MM.1S (cell line): ENCODE data around the gene SLC35F1.

ENCODE experiments used
- CTCF ChIP-seq: fragments of 300-600 bp; sonication (generic); IDR thresholded peaks from 2 replicates; pipeline ENCODE4 v1.5.1; 2016; ENCODE audit warnings: antibody characterized with exemption, low read length, mixed read lengths
- EZH2 ChIP-seq: fragments of 300-600 bp; sonication (generic); optimal IDR thresholded peaks from 2 replicates; pipeline ENCODE3; 2017; ENCODE audit warnings: low read depth, mild to moderate bottlenecking, antibody characterized with exemption, low read length, mixed read lengths
- EZH2phosphoT487 ChIP-seq: fragments of 300-600 bp; sonication (generic); IDR thresholded peaks from 2 replicates; pipeline ENCODE4 v1.6.1; 2018; ENCODE audit warnings: antibody characterized with exemption, low read length

- TF ChIP-seq CTCF = no peak
- no peak for TF ChIP-seq EZH2
- no peak for TF ChIP-seq EZH2phosphoT487
Measured at GRCh38 chr6:118305081-118305480, 398.0 kb downstream of the SLC35F1 start.
